ENCODE results near the gene HLCS. TPM values are rescaled to one million over a fixed set of nuclear protein-coding genes. Genes with fewer than 3 reads are reported as not detected.

The HLCS gene
- total RNA-seq, 1 donor from 2014 or later = 15.9 TPM

GRCh38 chr21:36725793-36726386 is 240.6 kb downstream of the HLCS start:
- H3K9me3 Mint-ChIP-seq (ENCODE audit: unreplicated experiment) = peaks cover 2% of the 10 kb centered on the region
- no peaks in the 10 kb centered on the region for H3K4me1 Mint-ChIP-seq (ENCODE audit: low read depth, unreplicated experiment)
- TF ChIP-seq CTCF (IDR thresholded peaks at IDR 0.05; ENCODE audit: partially characterized antibody, unreplicated experiment) = no peak
- peaks cover 4% of the 10 kb centered on the region for H3K36me3 Mint-ChIP-seq (ENCODE audit: unreplicated experiment)
- DNase-seq = no peak
- H3K27ac Mint-ChIP-seq (ENCODE audit: unreplicated experiment) = no peak overlapping the region
- peaks cover 9% of the 10 kb centered on the region for H3K27me3 Mint-ChIP-seq (ENCODE audit: unreplicated experiment)
- no peak overlapping the region for H3K4me3 Mint-ChIP-seq (ENCODE audit: unreplicated experiment)

- Mint-ChIP-seq H3K4me1 (ENCODE audit: low read depth, unreplicated experiment) (no peaks in the 10 kb centered on the region), H3K4me3 (ENCODE audit: unreplicated experiment) (no peak overlapping the region), H3K27me3 (ENCODE audit: unreplicated experiment) (peaks cover 1% of the 10 kb centered on the region), H3K27ac (ENCODE audit: unreplicated experiment) (no peak overlapping the region), H3K36me3 (ENCODE audit: unreplicated experiment) (no peaks in the 10 kb centered on the region), H3K9me3 (ENCODE audit: unreplicated experiment) (peaks cover 2% of the 10 kb centered on the region)
- no peak for TF ChIP-seq CTCF (IDR thresholded peaks at IDR 0.05; ENCODE audit: partially characterized antibody, unreplicated experiment)
- DNase-seq = no peak
These were observed 241.8 kb downstream of the HLCS start for GRCh38 chr21:36724660-36725059.

- Mint-ChIP-seq H3K27ac (ENCODE audit: unreplicated experiment) (no peak overlapping the region), H3K9me3 (ENCODE audit: unreplicated experiment) (peaks cover 2% of the 10 kb centered on the region), H3K4me1 (ENCODE audit: low read depth, unreplicated experiment) (no peaks in the 10 kb centered on the region), H3K27me3 (ENCODE audit: unreplicated experiment) (no peaks in the 10 kb centered on the region), H3K4me3 (ENCODE audit: unreplicated experiment) (no peak overlapping the region), H3K36me3 (ENCODE audit: unreplicated experiment) (no peaks in the 10 kb centered on the region)
- DNase-seq = no peak
- no peak for TF ChIP-seq CTCF (IDR thresholded peaks at IDR 0.05; ENCODE audit: partially characterized antibody, unreplicated experiment)
These were observed 243.0 kb downstream of the HLCS start for GRCh38 chr21:36723371-36723881.

GRCh38 chr21:36722370-36723368 is 243.8 kb downstream of the HLCS start:
- Mint-ChIP-seq H3K9me3 (ENCODE audit: unreplicated experiment) (peaks cover 2% of the 10 kb centered on the region), H3K4me3 (ENCODE audit: unreplicated experiment) (no peak overlapping the region), H3K27ac (ENCODE audit: unreplicated experiment) (no peak overlapping the region), H3K27me3 (ENCODE audit: unreplicated experiment) (no peaks in the 10 kb centered on the region), H3K4me1 (ENCODE audit: low read depth, unreplicated experiment) (no peaks in the 10 kb centered on the region), H3K36me3 (ENCODE audit: unreplicated experiment) (no peaks in the 10 kb centered on the region)
- DNase-seq = no peak
- no peak for TF ChIP-seq CTCF (IDR thresholded peaks at IDR 0.05; ENCODE audit: partially characterized antibody, unreplicated experiment)
